M059J (cell line): ENCODE measurements around the gene NPEPL1. TPM values are rescaled to one million over a fixed set of nuclear protein-coding genes. Genes with fewer than 3 reads are reported as not detected.

Experiments
- DNase-seq: peaks from one replicate; pipeline ENCODE4 v3.0.0-alpha.2; 2012; ENCODE audit warnings: low read depth
- total RNA-seq: library from RNA; depleted of rRNA; stranded (reverse); fragments of >200 nt; shearing (Covaris generic); gene quantifications from 2 replicates; pipeline ENCODE4 v1.2.3, GENCODE V29; 2014

NPEPL1 gene
- total RNA-seq, 1 experiment from 2014 or later, result 14.1 TPM

DNA sequence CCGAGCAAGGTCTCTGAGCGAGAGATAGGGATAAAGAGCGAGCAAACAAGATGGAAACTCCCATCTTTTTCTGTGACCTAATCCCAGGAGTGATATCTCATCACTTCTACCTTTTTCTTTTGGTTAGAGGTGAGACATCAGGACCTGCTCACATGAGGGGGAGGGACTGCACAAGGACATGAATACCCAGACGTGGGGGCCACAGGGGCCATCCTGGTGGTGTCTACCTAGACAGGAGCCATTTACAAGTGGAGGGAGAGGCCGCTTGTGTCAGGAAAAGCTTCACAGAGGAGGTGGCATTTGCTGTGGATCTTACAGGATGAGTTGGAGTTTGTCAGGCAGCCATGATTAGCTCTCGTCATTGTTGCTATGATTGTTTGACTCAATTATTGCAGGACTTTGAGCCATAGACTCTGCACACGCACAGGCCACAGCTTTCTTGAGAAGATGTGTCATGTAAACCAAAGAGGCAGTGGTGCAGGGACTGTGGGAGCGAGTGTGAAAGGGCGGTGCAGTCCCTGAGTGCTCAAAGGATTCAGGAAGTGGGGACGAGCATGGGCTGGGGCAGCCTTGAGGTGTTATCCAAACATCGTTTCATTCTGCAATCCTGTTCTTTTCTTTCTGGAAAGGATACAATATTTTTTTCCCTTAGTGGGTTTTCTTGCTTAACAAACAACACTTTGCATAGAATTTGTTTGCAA, 7.7 kb downstream of the NPEPL1 start:
- no peak for DNase-seq

GRCh38 chr20:58700823-58701222, 8.2 kb downstream of the NPEPL1 start:
- no peak for DNase-seq

DNA sequence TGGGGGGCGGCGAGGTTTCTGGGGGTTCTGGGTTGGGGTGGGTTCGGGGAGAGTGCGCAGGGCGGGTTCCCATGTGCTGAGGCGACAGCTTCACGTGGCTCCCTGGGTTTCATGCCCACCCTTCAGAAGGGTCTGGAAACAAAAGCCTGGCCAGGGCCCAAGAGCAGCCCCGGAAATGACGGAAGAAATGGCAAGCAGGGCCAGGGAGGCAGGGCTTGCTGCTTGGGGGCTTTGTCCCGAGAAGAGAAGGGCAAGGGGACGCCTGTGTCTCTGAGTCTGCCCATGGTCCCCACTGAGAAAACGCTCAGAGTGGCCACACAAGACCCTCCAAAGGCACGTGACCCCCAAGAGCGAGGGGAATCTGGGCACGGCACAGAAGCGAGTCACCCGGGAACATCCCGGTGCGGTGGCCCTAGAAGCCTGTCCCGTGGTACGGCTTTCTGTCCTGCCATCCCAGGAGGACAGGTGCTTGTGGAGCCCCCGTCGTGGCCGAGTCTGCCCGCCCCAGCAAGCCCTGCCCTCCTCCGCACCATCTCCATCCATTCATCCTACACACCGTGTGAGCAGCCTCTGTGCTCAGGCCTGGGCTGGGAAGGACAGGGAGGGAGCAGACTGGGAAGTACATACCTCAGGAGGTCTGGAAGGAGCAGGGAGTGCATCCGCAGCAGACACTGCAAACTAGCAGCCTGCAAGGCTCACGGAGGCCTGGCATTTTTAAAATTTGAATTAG, 9.0 kb downstream of the NPEPL1 start:
- DNase-seq, result no peak

DNA sequence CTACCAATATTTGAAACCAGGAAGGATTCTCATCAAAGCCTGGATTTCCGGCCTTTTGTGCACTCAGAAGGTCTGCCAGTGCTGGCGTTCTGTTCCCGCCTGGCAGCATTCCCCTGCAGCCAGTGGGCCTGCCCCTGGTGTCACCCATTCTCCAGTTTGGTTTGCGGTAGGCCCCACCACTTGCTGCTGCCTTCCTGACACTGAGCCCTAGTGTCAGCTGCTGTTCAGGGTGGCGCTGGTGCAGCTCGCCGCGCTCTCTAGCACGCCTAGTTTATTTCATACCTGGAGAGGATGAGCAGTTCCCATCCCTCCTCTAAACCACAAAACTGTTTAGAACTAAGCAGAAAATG, 9.5 kb downstream of the NPEPL1 start:
- DNase-seq, result no peak

GRCh38 chr20:58702859-58703648, 10.5 kb downstream of the NPEPL1 start:
- no peak for DNase-seq

GRCh38 chr20:58703765-58704371, 11.3 kb downstream of the NPEPL1 start:
- no peak for DNase-seq

DNA sequence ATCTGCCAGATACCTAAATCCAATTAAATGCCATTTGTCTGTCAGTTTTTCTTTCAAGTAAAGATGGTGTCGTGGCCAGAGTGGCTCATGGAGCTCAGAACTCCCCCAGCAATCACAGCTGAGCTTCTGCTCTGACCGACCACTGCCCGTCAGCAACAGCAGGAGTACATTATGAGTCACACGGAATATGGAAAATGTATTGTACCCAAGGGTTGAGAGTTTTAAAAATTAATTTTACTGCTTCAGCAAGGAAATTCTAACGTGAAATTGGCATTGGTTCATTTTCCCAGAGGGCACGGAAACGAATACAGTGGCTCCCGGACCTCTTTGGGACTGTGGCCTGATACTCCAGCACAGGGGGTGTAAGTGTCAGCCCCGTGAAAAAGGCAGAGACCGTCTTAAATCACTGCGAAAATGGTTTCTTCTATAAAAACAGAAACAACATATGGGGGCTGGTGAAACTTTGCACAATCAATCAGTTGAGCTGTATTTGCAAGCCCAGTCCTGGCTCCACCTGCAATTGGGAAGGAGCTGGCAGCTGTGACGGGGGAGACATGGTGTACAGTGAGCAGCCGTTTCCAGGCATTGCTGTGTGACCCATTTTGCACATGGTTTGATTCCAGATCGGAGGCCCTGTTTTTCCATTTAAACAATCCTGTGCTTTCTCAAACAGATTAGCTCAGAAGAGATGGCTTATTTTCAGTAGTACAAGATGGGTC, 12.8 kb downstream of the NPEPL1 start:
- DNase-seq, result no peak

- no peak for DNase-seq
These were observed 13.7 kb downstream of the NPEPL1 start for GRCh38 chr20:58706150-58706892.

DNA sequence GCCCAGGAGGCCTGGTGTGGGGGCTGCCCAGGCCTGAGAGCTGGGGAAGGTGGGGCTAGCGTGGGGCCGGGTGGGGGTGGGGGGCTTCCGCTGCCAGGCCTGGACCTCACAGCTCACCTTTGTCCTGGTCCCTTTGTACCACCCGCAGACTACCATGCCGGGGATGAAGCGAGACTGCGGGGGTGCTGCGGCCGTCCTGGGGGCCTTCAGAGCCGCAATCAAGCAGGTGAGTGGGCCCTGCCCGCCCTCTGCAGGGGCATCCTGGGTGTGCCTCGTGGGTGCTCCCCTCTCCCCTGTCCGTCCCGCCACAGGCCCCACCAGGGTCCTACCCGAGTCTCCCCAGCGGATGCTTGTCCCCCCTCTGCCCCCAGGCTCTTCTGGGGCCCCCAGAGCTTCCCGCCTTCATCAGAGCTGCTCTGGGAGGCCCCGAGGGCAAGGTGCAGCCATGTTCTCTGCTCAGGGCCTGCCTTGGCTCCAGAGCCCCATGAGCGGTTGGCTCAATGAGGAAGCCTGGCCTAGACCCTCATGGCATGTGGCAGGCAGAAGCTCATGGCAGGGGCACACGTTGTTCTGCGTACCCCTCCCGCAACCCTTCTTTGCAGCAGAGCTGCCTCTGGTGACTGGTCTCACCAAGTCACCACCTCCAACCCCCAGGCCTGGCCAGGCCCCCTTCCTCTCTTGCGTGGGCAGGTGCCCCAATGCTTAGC, 14.5 kb downstream of the NPEPL1 start:
- DNase-seq, result no peak

- DNase-seq, result no peak
These were observed 15.2 kb downstream of the NPEPL1 start for GRCh38 chr20:58707770-58708169.

DNA sequence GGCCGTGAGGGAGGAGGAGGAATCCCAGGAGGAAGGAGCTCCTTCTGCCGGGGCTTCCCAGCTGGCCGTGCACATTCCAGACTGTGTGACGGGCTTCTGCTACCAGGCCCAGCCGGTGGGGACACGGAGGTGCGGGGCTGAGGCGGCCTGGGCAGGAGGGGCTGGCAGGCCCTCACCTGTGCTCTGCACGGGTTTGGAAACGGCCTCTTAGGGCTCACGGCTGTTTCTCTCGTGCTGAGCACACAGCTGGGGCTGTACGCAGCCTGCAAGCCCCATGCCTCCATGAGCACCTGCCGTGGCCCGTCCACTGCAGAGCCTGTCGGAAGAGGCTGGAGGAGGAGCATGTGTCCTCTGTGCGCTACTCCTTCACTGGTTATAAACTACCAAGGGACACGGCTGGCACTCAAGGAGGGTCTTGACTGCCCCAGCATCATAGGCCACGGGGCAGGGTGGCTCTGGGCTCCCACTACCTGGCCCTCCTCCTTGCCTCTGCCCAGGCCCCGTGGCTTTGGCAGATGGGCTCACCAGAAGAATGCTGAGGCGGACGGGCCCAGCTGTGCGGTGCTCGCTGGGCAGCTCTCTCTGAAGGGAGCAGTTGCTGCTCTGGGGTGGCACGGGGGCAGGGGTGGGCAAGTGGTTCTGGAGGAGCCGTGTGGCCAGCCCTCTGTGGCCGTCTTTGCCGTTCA, 15.8 kb downstream of the NPEPL1 start:
- no peak for DNase-seq

GRCh38 chr20:58709013-58709702, 16.6 kb downstream of the NPEPL1 start:
- DNase-seq, result no peak

DNA sequence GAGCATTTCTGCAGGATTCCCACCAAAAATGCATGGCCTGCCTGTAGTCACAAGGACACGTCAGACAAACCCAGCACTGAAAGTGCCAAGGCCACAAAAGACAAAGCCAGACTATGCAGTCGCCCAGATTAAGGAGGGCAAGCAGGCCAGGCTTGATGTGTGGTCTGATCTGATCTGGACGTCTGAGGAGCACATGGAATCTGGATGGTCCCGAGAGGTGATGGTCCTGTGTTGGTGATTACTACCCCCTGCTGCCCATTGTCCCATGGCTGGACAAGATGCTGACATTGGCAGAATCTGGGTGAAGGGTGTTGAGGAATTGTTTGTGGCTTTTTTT, 17.1 kb downstream of the NPEPL1 start:
- no peak for DNase-seq

- no peak for DNase-seq
These were observed 18.1 kb downstream of the NPEPL1 start for GRCh38 chr20:58710481-58711265.

DNA sequence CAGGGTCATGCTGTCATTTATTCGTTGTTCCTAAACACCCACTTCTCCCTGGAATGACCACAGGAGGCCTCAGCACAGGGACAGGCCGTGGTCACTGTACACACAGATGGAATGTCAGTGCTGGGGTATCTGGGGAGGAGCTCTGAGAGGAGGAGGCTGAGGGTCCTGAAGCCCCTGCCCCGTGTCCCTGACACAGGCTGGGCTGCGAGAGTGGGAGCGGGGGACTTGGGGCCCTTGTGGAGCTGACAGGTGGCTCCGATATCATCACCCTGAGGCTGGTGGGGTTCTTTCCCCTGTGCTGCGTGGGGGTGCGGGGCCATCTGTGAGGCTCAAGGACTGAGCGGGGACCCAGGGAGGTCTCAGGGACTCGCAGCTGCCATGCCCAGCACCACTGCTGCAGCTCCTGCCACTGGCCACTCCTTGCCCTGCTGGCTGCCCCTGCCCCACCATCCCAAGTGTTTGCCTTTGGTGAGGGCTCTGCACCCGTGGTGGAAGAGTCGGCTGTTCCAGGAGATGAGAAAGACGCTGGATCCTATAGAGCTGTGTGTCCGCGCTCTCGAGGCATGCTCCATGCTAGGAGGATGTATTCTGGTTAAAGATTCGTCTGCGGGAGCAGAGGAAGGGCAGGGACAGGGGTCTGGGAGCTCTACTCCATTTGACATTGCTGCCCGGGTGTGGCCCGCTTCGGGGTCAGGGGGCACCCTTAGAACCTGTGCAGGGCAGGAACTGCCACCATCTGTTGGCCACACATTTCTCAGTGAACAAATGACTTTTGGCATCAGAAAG, 18.9 kb downstream of the NPEPL1 start:
- DNase-seq, result no peak

DNA sequence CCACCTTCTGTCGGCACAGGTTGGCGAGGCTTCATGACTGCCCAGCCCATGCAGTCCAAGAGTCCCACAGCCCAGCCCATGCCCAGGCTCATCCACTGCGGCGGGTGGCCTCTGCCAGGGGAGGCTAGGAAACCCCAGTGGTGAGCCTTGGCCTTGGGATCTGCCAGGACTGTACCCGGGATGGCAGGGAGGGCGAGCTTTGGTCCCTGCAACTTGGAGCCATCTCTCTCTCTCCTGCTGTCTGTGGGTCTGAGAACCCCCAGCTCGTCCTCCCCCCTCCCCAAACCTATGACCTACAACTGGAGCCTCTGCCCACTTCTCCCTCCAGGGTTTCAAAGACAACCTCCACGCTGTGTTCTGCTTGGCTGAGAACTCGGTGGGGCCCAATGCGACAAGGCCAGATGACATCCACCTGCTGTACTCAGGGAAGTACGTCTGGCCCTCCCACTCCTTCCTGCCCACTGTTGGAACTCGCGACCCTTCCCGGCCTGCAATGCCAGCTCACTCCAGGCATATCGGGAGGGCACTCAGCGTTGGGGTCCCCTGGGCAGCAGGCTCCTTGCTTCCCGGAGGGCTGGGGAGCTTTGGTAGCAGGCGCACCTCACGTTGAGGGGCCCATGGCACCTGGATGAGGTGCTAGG, 19.7 kb downstream of the NPEPL1 start:
- no peak for DNase-seq
